Measurements from ENCODE around the gene LTBP3.
A peak's percentile ranks its signal among the peaks of the same experiment; 100 is the strongest.

The LTBP3 gene

GRCh38 chr11:65559951-65560537 lies 1.9 kb upstream of the LTBP3 start:
- DNase-seq = peak; percentile 58
- in situ Hi-C loops (cut with HindIII; ENCODE audit: low pct_ligation_motif_present, low pct_unique_long_range_greater_than_20kb, low sequenced_read_pairs) = no loop called here

- in situ Hi-C loops (cut with HindIII; ENCODE audit: low pct_ligation_motif_present, low pct_unique_long_range_greater_than_20kb, low sequenced_read_pairs) = no loop called here
These were observed 1.4 kb upstream of the LTBP3 start for GRCh38 chr11:65559535-65559934.

GRCh38 chr11:65558930-65559509 lies 861 bp upstream of the LTBP3 start:
- in situ Hi-C loops (cut with HindIII; ENCODE audit: low pct_ligation_motif_present, low pct_unique_long_range_greater_than_20kb, low sequenced_read_pairs) = no loop called here
- DNase-seq = peak; percentile 54

More at GRCh38 chr11:65559535-65559934, 1.4 kb upstream of the LTBP3 start:
- no peak for DNase-seq

GRCh38 chr11:65557280-65558001 lies 718 bp downstream of the LTBP3 start:
- no peak for DNase-seq
- in situ Hi-C loops (cut with HindIII; ENCODE audit: low pct_ligation_motif_present, low pct_unique_long_range_greater_than_20kb, low sequenced_read_pairs) = no loop called here

GRCh38 chr11:65556470-65557279 lies 1.5 kb downstream of the LTBP3 start:
- in situ Hi-C loops (cut with HindIII; ENCODE audit: low pct_ligation_motif_present, low pct_unique_long_range_greater_than_20kb, low sequenced_read_pairs) = no loop called here
- DNase-seq = no peak

- DNase-seq = peak; percentile 91
- in situ Hi-C loops (cut with HindIII; ENCODE audit: low pct_ligation_motif_present, low pct_unique_long_range_greater_than_20kb, low sequenced_read_pairs) = no loop called here
These were observed 2.4 kb downstream of the LTBP3 start for GRCh38 chr11:65555693-65556231.

- in situ Hi-C loops (cut with HindIII; ENCODE audit: low pct_ligation_motif_present, low pct_unique_long_range_greater_than_20kb, low sequenced_read_pairs) = no loop called here
- DNase-seq = no peak
These were observed 3.2 kb downstream of the LTBP3 start for GRCh38 chr11:65554842-65555430.

- DNase-seq = no peak
- in situ Hi-C loops (cut with HindIII; ENCODE audit: low pct_ligation_motif_present, low pct_unique_long_range_greater_than_20kb, low sequenced_read_pairs) = no loop called here
These were observed 3.9 kb downstream of the LTBP3 start for GRCh38 chr11:65554057-65554818.

GRCh38 chr11:65553301-65554001 lies 4.7 kb downstream of the LTBP3 start:
- no peak for DNase-seq
- in situ Hi-C loops (cut with HindIII; ENCODE audit: low pct_ligation_motif_present, low pct_unique_long_range_greater_than_20kb, low sequenced_read_pairs) = no loop called here

GRCh38 chr11:65552388-65552951 lies 5.7 kb downstream of the LTBP3 start:
- DNase-seq = no peak
- in situ Hi-C loops (cut with HindIII; ENCODE audit: low pct_ligation_motif_present, low pct_unique_long_range_greater_than_20kb, low sequenced_read_pairs) = no loop called here

- peak; percentile 54 for DNase-seq
- in situ Hi-C loops (cut with HindIII; ENCODE audit: low pct_ligation_motif_present, low pct_unique_long_range_greater_than_20kb, low sequenced_read_pairs) = no loop called here
These were observed 6.4 kb downstream of the LTBP3 start for GRCh38 chr11:65551572-65552387.

GRCh38 chr11:65549096-65549495 lies 9.1 kb downstream of the LTBP3 start:
- in situ Hi-C loops (cut with HindIII; ENCODE audit: low pct_ligation_motif_present, low pct_unique_long_range_greater_than_20kb, low sequenced_read_pairs) = no loop called here
- no peak for DNase-seq

- DNase-seq = no peak
- in situ Hi-C loops (cut with HindIII; ENCODE audit: low pct_ligation_motif_present, low pct_unique_long_range_greater_than_20kb, low sequenced_read_pairs) = no loop called here
These were observed 9.8 kb downstream of the LTBP3 start for GRCh38 chr11:65548395-65548794.

GRCh38 chr11:65547446-65548125 lies 10.6 kb downstream of the LTBP3 start:
- in situ Hi-C loops (cut with HindIII; ENCODE audit: low pct_ligation_motif_present, low pct_unique_long_range_greater_than_20kb, low sequenced_read_pairs) = no loop called here
- DNase-seq = no peak

- in situ Hi-C loops (cut with HindIII; ENCODE audit: low pct_ligation_motif_present, low pct_unique_long_range_greater_than_20kb, low sequenced_read_pairs) = no loop called here
- DNase-seq = peak; percentile 33
These were observed 11.8 kb downstream of the LTBP3 start for GRCh38 chr11:65546217-65546958.

Measured in ACHN (cell line).